Trophoblast cell (in vitro differentiated cells and primary cell): ENCODE measurements around the gene REV1.
A peak's percentile ranks its signal among the peaks of the same experiment; 100 is the strongest.
"Not testable (repeated sequence)": the region's sequence is repeated elsewhere in the genome, so short reads cannot be mapped to it uniquely, and the experiment has no call there.

Experiments used
- DNase-seq, 2 donors: peaks; one replicate each; pipeline ENCODE4 v3.0.0-alpha.2; 2016
- H2AFZ ChIP-seq: 2 replicates; pipeline ENCODE4 v1.6.1; 2013; ENCODE audit warnings: low read length, moderate library complexity, mild to moderate bottlenecking; ENCODE audit not compliant: insufficient read depth, poor library complexity
- H2AK5ac ChIP-seq: 2 replicates; pipeline ENCODE4 v1.6.1; 2013; ENCODE audit warnings: mild to moderate bottlenecking, low read length
- H2BK120ac ChIP-seq: 2 replicates; pipeline ENCODE4 v1.6.1; 2013; ENCODE audit warnings: low read length, mild to moderate bottlenecking, moderate library complexity; ENCODE audit not compliant: insufficient read depth, poor library complexity
- H2BK12ac ChIP-seq: 2 replicates; pipeline ENCODE4 v1.6.1; 2013; ENCODE audit warnings: mild to moderate bottlenecking, low read length, moderate library complexity
- H2BK5ac ChIP-seq: 2 replicates; pipeline ENCODE4 v1.6.1; 2013; ENCODE audit warnings: low read length, low read depth, moderate library complexity, mild to moderate bottlenecking; ENCODE audit not compliant: poor library complexity
- H3K14ac ChIP-seq: 2 replicates; pipeline ENCODE4 v1.6.1; 2013; ENCODE audit warnings: mild to moderate bottlenecking, low read length
- H3K18ac ChIP-seq: 2 replicates; pipeline ENCODE4 v1.6.1; 2013; ENCODE audit warnings: mild to moderate bottlenecking, low read length
- H3K23ac ChIP-seq: 2 replicates; pipeline ENCODE4 v1.6.1; 2013; ENCODE audit warnings: low read length
- H3K27ac ChIP-seq: 2 replicates; pipeline ENCODE4 v1.5.1; 2013; ENCODE audit warnings: low read depth, mild to moderate bottlenecking, inconsistent platforms, low read length, moderate library complexity
- H3K27me3 ChIP-seq: 2 replicates; pipeline ENCODE4 v1.6.1; 2013; ENCODE audit warnings: inconsistent platforms, mild to moderate bottlenecking, low read length, moderate library complexity; ENCODE audit not compliant: insufficient read depth
- H3K36me3 ChIP-seq, 2 experiments: 1 replicate in 1 of 2; 2 replicates in 1 of 2; pipeline ENCODE4 v1.6.1; 2013; ENCODE audit warnings: low read length in 2 of 2, mild to moderate bottlenecking in 2 of 2, moderate library complexity in 1 of 2; ENCODE audit not compliant: insufficient read depth in 2 of 2, control insufficient read depth in 1 of 2
- H3K4ac ChIP-seq: 2 replicates; pipeline ENCODE4 v1.6.1; 2013; ENCODE audit warnings: low read depth, mild to moderate bottlenecking, low read length, moderate library complexity
- H3K4me1 ChIP-seq, 2 experiments: 1 replicate in 1 of 2; 2 replicates in 1 of 2; pipeline ENCODE4 v1.6.1; 2013; ENCODE audit warnings: low read length in 2 of 2, mild to moderate bottlenecking in 2 of 2, moderate library complexity in 1 of 2; ENCODE audit not compliant: insufficient read depth in 2 of 2, control insufficient read depth in 1 of 2
- H3K4me2 ChIP-seq: 2 replicates; pipeline ENCODE4 v1.6.1; 2013; ENCODE audit warnings: inconsistent platforms, mild to moderate bottlenecking, low read length, moderate library complexity
- H3K4me3 ChIP-seq: 2 replicates; pipeline ENCODE4 v1.5.1; 2013; ENCODE audit warnings: mild to moderate bottlenecking, low read depth, low read length, inconsistent platforms
- H3K79me1 ChIP-seq: one replicate; pipeline ENCODE4 v1.6.1; 2013; ENCODE audit warnings: low read length
- H3K79me2 ChIP-seq: 2 replicates; pipeline ENCODE4 v1.6.1; 2013; ENCODE audit warnings: low read length, mild to moderate bottlenecking; ENCODE audit not compliant: control insufficient read depth, insufficient read depth, poor library complexity
- H3K9ac ChIP-seq: 2 replicates; pipeline ENCODE4 v1.6.1; 2013; ENCODE audit warnings: mild to moderate bottlenecking, low read length
- H3K9me3 ChIP-seq: 2 replicates; pipeline ENCODE4 v1.6.1; 2013; ENCODE audit warnings: low read depth, mild to moderate bottlenecking, control low read depth, inconsistent platforms, low read length; ENCODE audit not compliant: insufficient read depth
- H4K12ac ChIP-seq: 2 replicates; pipeline ENCODE4 v1.6.1; 2013; ENCODE audit warnings: low read depth, mild to moderate bottlenecking, low read length, moderate library complexity
- H4K8ac ChIP-seq: 2 replicates; pipeline ENCODE4 v1.6.1; 2013; ENCODE audit warnings: low read depth, mild to moderate bottlenecking, low read length, moderate library complexity
- H4K91ac ChIP-seq: one replicate; pipeline ENCODE4 v1.6.1; 2013; ENCODE audit warnings: low read depth, mild to moderate bottlenecking, low read length, moderate library complexity
- WGBS: extraction: QIAGEN DNeasy Blood & Tissue Kit; methylation state at CpG from one replicate; pipeline ENCODE4 v1.1.7; 2013; ENCODE audit warnings: missing lambda C conversion rate; ENCODE audit not compliant: insufficient read length, insufficient coverage; ENCODE audit errors: extremely low coverage; 5-methylcytosine and 5-hydroxymethylcytosine counted together

REV1 gene

DNA sequence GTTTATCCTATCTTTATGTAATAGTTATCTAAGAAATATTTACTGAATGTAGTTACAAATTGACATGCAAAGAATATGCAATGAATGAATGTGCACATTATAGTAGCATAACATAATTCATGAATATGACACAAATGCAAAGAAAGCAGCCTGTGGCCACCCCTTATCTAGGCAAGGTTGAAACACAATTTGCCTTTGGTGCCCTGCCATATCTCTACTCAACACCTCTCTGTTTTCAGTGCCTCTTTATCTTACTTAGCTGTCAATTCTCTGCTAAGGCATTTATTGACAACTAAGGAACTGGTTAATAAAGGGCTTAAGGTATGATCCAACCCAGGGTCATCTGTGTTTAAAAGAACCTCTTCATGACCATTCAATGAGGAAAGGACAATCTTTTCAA lies 18.9 kb downstream of the REV1 start:
- Histone ChIP-seq H2BK120ac (no peak overlapping the region), H3K18ac (no peak overlapping the region), H3K23ac (no peak overlapping the region), H3K27me3 (no peaks in the 10 kb centered on the region), H3K4me2 (no peak overlapping the region), H3K14ac (no peak overlapping the region), H3K9me3 (no peaks in the 10 kb centered on the region), H3K36me3 (no peaks in the 10 kb centered on the region), H4K12ac (no peak overlapping the region), H3K4me1 (peaks cover 0 to 2% of the 10 kb centered on the region in 2 experiments), H2BK12ac (no peak overlapping the region), H3K4ac (no peak overlapping the region), H3K9ac (no peak overlapping the region), H3K27ac (no peak overlapping the region), H3K79me2 (no peaks in the 10 kb centered on the region), H2AK5ac (no peak overlapping the region), H2AFZ (no peak overlapping the region), H4K8ac (no peak overlapping the region), H4K91ac (no peak overlapping the region), H3K79me1 (peaks cover 2% of the 10 kb centered on the region), H3K4me3 (no peak overlapping the region), H2BK5ac (no peak overlapping the region)
- peak in 1 of 2 donors; percentile 12 for DNase-seq

DNA sequence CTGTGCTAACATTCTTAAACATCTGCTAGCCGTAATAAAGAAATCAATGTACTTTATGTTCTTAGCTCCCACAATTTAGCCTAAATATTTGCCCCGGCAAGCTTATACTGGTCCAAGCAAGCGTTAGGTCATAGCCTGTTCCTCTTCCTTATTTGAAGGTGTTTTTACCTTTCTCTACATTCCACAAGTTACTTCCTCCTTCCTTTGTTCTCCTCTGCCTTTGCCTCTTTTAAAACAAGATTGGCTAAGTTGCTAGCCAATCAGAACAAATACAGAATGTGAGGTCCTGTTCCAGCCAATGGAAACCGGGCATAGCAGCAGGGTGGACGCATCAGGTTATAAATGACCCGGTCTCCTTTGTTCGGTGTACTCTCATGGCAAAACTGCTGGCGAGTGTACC lies 19.4 kb downstream of the REV1 start:
- not testable (repeated sequence) for DNase-seq, H4K12ac ChIP-seq, H2AK5ac ChIP-seq, H3K14ac ChIP-seq, H3K18ac ChIP-seq, H3K27me3 ChIP-seq, H4K91ac ChIP-seq, H4K8ac ChIP-seq, H3K4me2 ChIP-seq, H3K4ac ChIP-seq, H3K36me3 ChIP-seq, H2AFZ ChIP-seq, H2BK5ac ChIP-seq, H3K23ac ChIP-seq, H3K4me1 ChIP-seq, H3K79me1 ChIP-seq, H3K9ac ChIP-seq, H3K79me2 ChIP-seq, H3K27ac ChIP-seq, H3K9me3 ChIP-seq, H2BK120ac ChIP-seq, H2BK12ac ChIP-seq, H3K4me3 ChIP-seq
- no CpG with 5 or more reads among the region's 8 CpGs for WGBS

DNA sequence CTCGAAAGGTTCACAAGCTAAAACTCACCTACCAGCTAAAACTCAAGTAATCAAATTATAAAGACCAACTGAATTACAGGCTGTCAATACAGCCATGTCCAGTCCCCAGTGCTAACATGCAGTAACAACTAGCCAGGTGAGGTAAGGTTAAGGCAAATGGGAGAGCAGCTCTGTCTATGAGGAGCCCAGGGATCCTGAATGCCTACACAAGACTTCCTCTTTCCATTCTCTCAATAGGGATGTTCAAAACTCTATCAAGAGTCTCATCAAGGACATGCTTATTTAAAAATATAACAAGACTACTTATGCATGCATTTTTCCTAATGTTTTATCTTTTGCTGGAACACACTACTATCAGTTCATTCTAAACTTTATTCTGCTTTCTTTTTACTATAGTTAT lies 20.4 kb downstream of the REV1 start:
- no peak overlapping the region for H2BK12ac ChIP-seq
- H3K9me3 ChIP-seq, result no peaks in the 10 kb centered on the region
- WGBS, result no CpG with 5 or more reads among the region's 1 CpG
- no peaks in the 10 kb centered on the region for H3K27me3 ChIP-seq
- H3K79me2 ChIP-seq, result no peaks in the 10 kb centered on the region
- no peak overlapping the region for H3K27ac ChIP-seq
- H2AFZ ChIP-seq, result no peak overlapping the region
- H3K4me2 ChIP-seq, result no peak overlapping the region
- no peaks in the 10 kb centered on the region for H3K36me3 ChIP-seq
- no peak overlapping the region for H3K4ac ChIP-seq
- no peak overlapping the region for H2BK5ac ChIP-seq
- no peak overlapping the region for H3K18ac ChIP-seq
- H2BK120ac ChIP-seq, result no peak overlapping the region
- no peak overlapping the region for H4K8ac ChIP-seq
- no peak overlapping the region for H3K9ac ChIP-seq
- peaks cover under 1% of the 10 kb centered on the region for H3K79me1 ChIP-seq
- no peak overlapping the region for H4K91ac ChIP-seq
- H2AK5ac ChIP-seq, result no peak overlapping the region
- H4K12ac ChIP-seq, result no peak overlapping the region
- no peaks in the 10 kb centered on the region for H3K4me1 ChIP-seq
- H3K14ac ChIP-seq, result no peak overlapping the region
- no peak overlapping the region for H3K4me3 ChIP-seq
- H3K23ac ChIP-seq, result no peak overlapping the region
- DNase-seq, result no peak

DNA sequence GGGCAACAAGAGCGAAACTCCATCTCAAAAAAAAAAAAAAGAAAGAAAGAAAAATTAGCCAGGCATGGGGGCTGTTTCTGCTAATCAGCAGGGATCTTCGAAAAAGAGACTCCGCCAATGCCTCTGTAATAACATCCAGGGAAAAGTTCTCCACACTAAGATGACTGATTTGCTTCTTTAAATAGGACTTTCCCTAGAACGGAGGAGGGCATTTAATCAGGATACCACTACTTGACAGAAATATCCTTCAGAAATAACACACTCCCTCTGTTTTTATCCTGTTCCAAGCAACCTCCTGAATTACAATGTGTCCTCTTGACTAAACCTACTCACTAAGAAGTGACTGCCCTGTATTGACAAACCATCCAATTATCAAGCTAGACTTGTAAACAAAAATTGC lies 21.7 kb downstream of the REV1 start:
- H3K27ac ChIP-seq, result no peak overlapping the region
- H2BK5ac ChIP-seq, result no peak overlapping the region
- H3K36me3 ChIP-seq, result peaks cover 0 to 3% of the 10 kb centered on the region in 2 experiments
- H2BK12ac ChIP-seq, result no peak overlapping the region
- H3K27me3 ChIP-seq, result no peaks in the 10 kb centered on the region
- H2BK120ac ChIP-seq, result no peak overlapping the region
- no peak overlapping the region for H2AK5ac ChIP-seq
- H3K18ac ChIP-seq, result no peak overlapping the region
- no CpG with 5 or more reads among the region's 4 CpGs for WGBS
- H3K4ac ChIP-seq, result no peak overlapping the region
- H3K9me3 ChIP-seq, result no peaks in the 10 kb centered on the region
- H3K4me3 ChIP-seq, result no peak overlapping the region
- no peak overlapping the region for H2AFZ ChIP-seq
- no peaks in the 10 kb centered on the region for H3K79me1 ChIP-seq
- no peak overlapping the region for H4K8ac ChIP-seq
- no peak for DNase-seq
- no peak overlapping the region for H4K12ac ChIP-seq
- no peak overlapping the region for H3K9ac ChIP-seq
- H4K91ac ChIP-seq, result no peak overlapping the region
- H3K4me1 ChIP-seq, result no peaks in the 10 kb centered on the region
- no peak overlapping the region for H3K4me2 ChIP-seq
- no peaks in the 10 kb centered on the region for H3K79me2 ChIP-seq
- no peak overlapping the region for H3K14ac ChIP-seq
- no peak overlapping the region for H3K23ac ChIP-seq
